GM12878 (cell line): ENCODE results near the gene AP1B1. TPM values are rescaled to one million over a fixed set of nuclear protein-coding genes. Genes with fewer than 3 reads are reported as not detected.

Source experiments
- ATAC-seq: fragments of 200-7000 bp; cut with Tn5 transposase; 3 replicates; pipeline ENCODE4 v1.9.1; 2020; ENCODE audit warnings: mild to moderate bottlenecking, moderate library complexity
- BruUV-seq: library from RNA; stranded (reverse); fragments of 400-500 nt; replicated peaks from 2 replicates; lab custom pipeline; 2021; lab: Mats Ljungman, UMichigan
- CTCF ChIA-PET: fragments of 300-600 bp; sonication (Branson Sonifier 250); formaldehyde crosslinking; extraction: SDS; loops from one replicate; lab custom pipeline; 2021; ENCODE audit warnings: inconsistent platforms; lab: Yijun Ruan, JAX
- POLR2A ChIA-PET: fragments of 350-600 bp; formaldehyde crosslinking; extraction: SDS; loops from one replicate; lab custom pipeline; 2021; ENCODE audit warnings: inconsistent platforms; lab: Charles Lee
- RAD21 ChIA-PET: fragments of 300-600 bp; sonication (Branson Sonifier 250); formaldehyde crosslinking; loops from one replicate; lab custom pipeline; 2023; ENCODE audit warnings: antibody characterized with exemption; ENCODE audit not compliant: unreplicated experiment; lab: Charles Lee
- SMC1A ChIA-PET: fragments of 300-600 bp; sonication (Branson Sonifier 250); formaldehyde crosslinking; loops from one replicate; lab custom pipeline; 2023; ENCODE audit not compliant: unreplicated experiment, uncharacterized antibody; lab: Charles Lee
- DNase-seq: peaks from one replicate; pipeline ENCODE4 v3.0.0-alpha.2; 2011; ENCODE audit warnings: low read depth, low spot score
- FAIRE-seq: peaks from 3 replicates; lab custom pipeline; 2011; peaks lifted over from hg19 to GRCh38; lab: Jason Lieb, UNC
- H2AFZ ChIP-seq: 2 replicates; pipeline ENCODE4 v1.6.0; 2011; ENCODE audit warnings: low read depth, low read length, control low read depth; ENCODE audit not compliant: control insufficient read depth
- H3K27ac ChIP-seq: 2 replicates; pipeline ENCODE4 v1.5.1; 2011; ENCODE audit warnings: control low read depth; ENCODE audit not compliant: control insufficient read depth, insufficient read depth
- H3K27me3 ChIP-seq, 2 experiments: replicated peaks in 1 of 2; 2 replicates each; pipeline versions ENCODE4 v1.6.0 to v1.6.1; 2011; ENCODE audit warnings: low read length in 1 of 2; ENCODE audit not compliant: control insufficient read depth in 2 of 2, insufficient read depth in 2 of 2
- H3K36me3 ChIP-seq, 2 experiments: 2 replicates each; pipeline ENCODE4 v1.5.1; 2011; ENCODE audit warnings: low read length in 1 of 2; ENCODE audit not compliant: control insufficient read depth in 2 of 2, insufficient read depth in 2 of 2
- H3K4me1 ChIP-seq: 2 replicates; pipeline ENCODE4 v1.6.1; 2011; ENCODE audit warnings: mild to moderate bottlenecking, low read length, moderate library complexity, mixed read lengths; ENCODE audit not compliant: control insufficient read depth, insufficient read depth
- H3K4me2 ChIP-seq: 2 replicates; pipeline ENCODE4 v1.6.0; 2011; ENCODE audit warnings: control low read depth; ENCODE audit not compliant: control insufficient read depth, insufficient read depth
- H3K4me3 ChIP-seq: fragments of 200-600 bp; sonication (generic); 2 replicates; pipeline ENCODE4 v1.5.1; 2016
- H3K79me2 ChIP-seq: 2 replicates; pipeline ENCODE4 v1.6.0; 2011; ENCODE audit warnings: low read length; ENCODE audit not compliant: control insufficient read depth, insufficient read depth
- H3K9ac ChIP-seq: 2 replicates; pipeline ENCODE4 v1.8.0; 2011; ENCODE audit warnings: low read length, control low read depth, mixed read lengths; ENCODE audit not compliant: control insufficient read depth, insufficient read depth
- H3K9me3 ChIP-seq: replicated peaks from 3 replicates; pipeline ENCODE4 v1.5.1; 2011; ENCODE audit warnings: mild to moderate bottlenecking, low read length; ENCODE audit not compliant: control insufficient read depth, insufficient read depth
- H4K20me1 ChIP-seq: 2 replicates; pipeline ENCODE4 v1.6.0; 2011; ENCODE audit not compliant: control insufficient read depth, insufficient read depth
- HCFC1 ChIP-seq: fragments of 150-350 bp; IDR thresholded peaks from 2 replicates; pipeline ENCODE4 v1.6.1; 2014; ENCODE audit warnings: low read length
- IRF5 ChIP-seq: fragments of 450-650 bp; IDR thresholded peaks from 2 replicates; pipeline ENCODE4 v1.6.1; 2017; ENCODE audit warnings: borderline replicate concordance
- KLF5 ChIP-seq: fragments of 450-650 bp; IDR thresholded peaks from 2 replicates; pipeline ENCODE4 v1.6.1; 2014; ENCODE audit warnings: mild to moderate bottlenecking; ENCODE audit not compliant: partially characterized antibody
- MEF2A ChIP-seq: IDR thresholded peaks from 2 replicates; pipeline ENCODE4 v1.6.1; 2011; ENCODE audit warnings: low read depth, mild to moderate bottlenecking, low read length, moderate library complexity; ENCODE audit not compliant: insufficient read depth
- MEF2B ChIP-seq: fragments of 450-650 bp; IDR thresholded peaks from 2 replicates; pipeline ENCODE4 v1.6.1; 2018; ENCODE audit warnings: mild to moderate bottlenecking, moderate library complexity; ENCODE audit not compliant: partially characterized antibody, poor library complexity, severe bottlenecking
- PAX8 ChIP-seq: fragments of 450-650 bp; IDR thresholded peaks from 2 replicates; pipeline ENCODE4 v1.6.1; 2017; ENCODE audit warnings: mild to moderate bottlenecking, moderate library complexity
- SMARCA5 ChIP-seq: fragments of 450-650 bp; IDR thresholded peaks from 2 replicates; pipeline ENCODE4 v1.6.1; 2017; ENCODE audit warnings: mild to moderate bottlenecking
- TCF3 ChIP-seq: IDR thresholded peaks from 2 replicates; pipeline ENCODE4 v1.6.1; 2012; ENCODE audit warnings: low read depth, mild to moderate bottlenecking, low read length, borderline replicate concordance; ENCODE audit not compliant: insufficient read depth
- USF2 ChIP-seq: IDR thresholded peaks from 2 replicates; pipeline ENCODE4 v1.6.1; 2011; ENCODE audit warnings: low read depth, low read length, improper control_type of control experiment, borderline replicate concordance
- ZNF384 ChIP-seq: IDR thresholded peaks from 2 replicates; pipeline ENCODE4 v1.6.1; 2012; ENCODE audit warnings: low read depth, mild to moderate bottlenecking, low read length, improper control_type of control experiment, borderline replicate concordance
- ZSCAN29 ChIP-seq: fragments of 450-650 bp; IDR thresholded peaks from 2 replicates; pipeline ENCODE4 v1.6.1; 2017; ENCODE audit warnings: mild to moderate bottlenecking, moderate library complexity
- WGBS: methylation state at CpG from one replicate; pipeline ENCODE4 v1.1.6; 2016; ENCODE audit warnings: low lambda C conversion rate; ENCODE audit not compliant: insufficient replicate concordance, insufficient coverage; ENCODE audit errors: missing lambda C conversion rate; 5-methylcytosine and 5-hydroxymethylcytosine counted together
- in situ Hi-C: fragments of 300-500 bp; cut with MboI; formaldehyde crosslinking; loops from 9 replicates; pipeline ENCODE4 v1.14.3; 2018; ENCODE audit warnings: mixed read lengths
- intact Hi-C: fragments of 100-400 bp; cut with micrococcal nuclease; formaldehyde crosslinking; loops from one replicate; pipeline ENCODE4 v1.14.2; 2022; ENCODE audit not compliant: unreplicated experiment
- polyA plus RNA-seq, 11 experiments: library from polyadenylated mRNA; depleted of rRNA in 4 of 11; unstranded in 6 of 11; stranded (reverse) in 5 of 11; fragments of >200 nt; fragmentation: Nextera tagmentation in 4 of 11; fragmentation: Illumina TruSeq in 1 of 11; extraction: Ambion mirVana in 4 of 11; extraction: Trizol in 1 of 11; gene quantifications; 1 replicate in 1 of 11; 2 replicates in 10 of 11; pipeline versions ENCODE4 v1.2.1 to v1.2.3, GENCODE V29; 2011 to 2016; ENCODE audit warnings: inconsistent platforms in 2 of 11, missing spikeins in 2 of 11, low read depth in 1 of 11
- total RNA-seq, 4 experiments: library from RNA; depleted of rRNA in 3 of 4; stranded (reverse); fragments of >200 nt in 3 of 4; fragmentation: Illumina TruSeq in 1 of 4; extraction: Trizol in 1 of 4; gene quantifications; 2 replicates each; pipeline versions ENCODE4 v1.2.1 to v1.2.3, GENCODE V29; 2013 to 2021
- TF ChIP-seq, protein P1 (sequence below): fragments of 450-650 bp; IDR thresholded peaks from 2 replicates; pipeline ENCODE4 v1.6.1; 2018; ENCODE audit warnings: mild to moderate bottlenecking, low read depth, moderate library complexity; ENCODE audit not compliant: partially characterized antibody

The AP1B1 gene
- total and polyA plus RNA-seq, 10 of the 15 experiments (the other 5 are each of a cell fraction or from before 2014, with no cell fraction given) = 2.1 to 98.6 (median 57.8) TPM

DNA sequence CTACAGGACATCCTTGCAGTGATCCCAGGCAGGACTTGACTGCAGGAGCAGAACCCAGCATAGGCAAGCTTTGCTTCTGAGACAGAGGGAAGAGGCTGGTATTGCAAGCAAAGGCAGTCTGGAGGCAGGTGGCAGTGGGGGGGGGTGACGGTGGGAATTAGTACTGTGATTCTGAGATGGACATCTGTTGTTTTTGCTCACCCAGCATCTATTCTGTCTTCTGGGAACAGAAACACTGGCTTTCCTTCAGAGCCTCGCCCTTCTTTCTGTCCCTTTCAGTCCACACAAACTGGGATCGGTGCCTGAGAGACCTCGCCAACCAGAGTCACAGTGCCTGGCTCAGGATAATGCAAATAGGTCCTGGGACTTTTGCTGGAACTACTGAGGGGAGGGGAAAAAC is 41.7 kb downstream of the AP1B1 start:
- in situ Hi-C loops (no loop called here), intact Hi-C loops (no loop called here)
- FAIRE-seq (no peak), ATAC-seq (no peak), DNase-seq (no peak)
- no peaks in the 10 kb centered on the region for H3K9me3 ChIP-seq
- H3K79me2 ChIP-seq = no peaks in the 10 kb centered on the region
- H3K4me3 ChIP-seq = no peak overlapping the region
- WGBS = 81% methylated on average over 4 of the region's 4 CpGs
- no TSS peak for BruUV-seq
- TF ChIP-seq PAX8 (no peak), TCF3 (no peak), ZSCAN29 (no peak), MEF2B (no peak), IRF5 (no peak), KLF5 (no peak), HCFC1 (no peak)
- peaks cover 32 to 46% of the 10 kb centered on the region in 2 experiments for H3K36me3 ChIP-seq
- no peaks in the 10 kb centered on the region; the same call in 1 of the 2 replicates for H4K20me1 ChIP-seq
- H3K9ac ChIP-seq = no peak overlapping the region
- no peaks in the 10 kb centered on the region for H3K27me3 ChIP-seq
- ChIA-PET SMC1A (no interaction called here), RAD21 (no interaction called here), POLR2A (no interaction called here), CTCF (no interaction called here)
- no peak overlapping the region for H2AFZ ChIP-seq
- no peaks in the 10 kb centered on the region for H3K4me1 ChIP-seq
- H3K4me2 ChIP-seq = no peak overlapping the region
- no peak overlapping the region for H3K27ac ChIP-seq

GRCh38 chr22:29345932-29346331 is 42.4 kb downstream of the AP1B1 start:
- RAD21 ChIA-PET = no interaction called here
- BruUV-seq = no TSS peak
- no peak for TF ChIP-seq SMARCA5
- TF ChIP-seq MEF2A = no peak
- TF ChIP-seq ZNF384 = no peak
- no peak for TF ChIP-seq MEF2B
- TF ChIP-seq, protein P1, sequence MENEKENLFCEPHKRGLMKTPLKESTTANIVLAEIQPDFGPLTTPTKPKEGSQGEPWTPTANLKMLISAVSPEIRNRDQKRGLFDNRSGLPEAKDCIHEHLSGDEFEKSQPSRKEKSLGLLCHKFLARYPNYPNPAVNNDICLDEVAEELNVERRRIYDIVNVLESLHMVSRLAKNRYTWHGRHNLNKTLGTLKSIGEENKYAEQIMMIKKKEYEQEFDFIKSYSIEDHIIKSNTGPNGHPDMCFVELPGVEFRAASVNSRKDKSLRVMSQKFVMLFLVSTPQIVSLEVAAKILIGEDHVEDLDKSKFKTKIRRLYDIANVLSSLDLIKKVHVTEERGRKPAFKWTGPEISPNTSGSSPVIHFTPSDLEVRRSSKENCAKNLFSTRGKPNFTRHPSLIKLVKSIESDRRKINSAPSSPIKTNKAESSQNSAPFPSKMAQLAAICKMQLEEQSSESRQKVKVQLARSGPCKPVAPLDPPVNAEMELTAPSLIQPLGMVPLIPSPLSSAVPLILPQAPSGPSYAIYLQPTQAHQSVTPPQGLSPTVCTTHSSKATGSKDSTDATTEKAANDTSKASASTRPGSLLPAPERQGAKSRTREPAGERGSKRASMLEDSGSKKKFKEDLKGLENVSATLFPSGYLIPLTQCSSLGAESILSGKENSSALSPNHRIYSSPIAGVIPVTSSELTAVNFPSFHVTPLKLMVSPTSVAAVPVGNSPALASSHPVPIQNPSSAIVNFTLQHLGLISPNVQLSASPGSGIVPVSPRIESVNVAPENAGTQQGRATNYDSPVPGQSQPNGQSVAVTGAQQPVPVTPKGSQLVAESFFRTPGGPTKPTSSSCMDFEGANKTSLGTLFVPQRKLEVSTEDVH = no peak
- TF ChIP-seq USF2 = no peak

More at GRCh38 chr22:29345932-29346331, 42.4 kb downstream of the AP1B1 start:
- no peaks in the 10 kb centered on the region for H3K9me3 ChIP-seq
- no peaks in the 10 kb centered on the region for H3K27me3 ChIP-seq
- ChIA-PET SMC1A (interaction anchor here (0.7 kb wide), 1 partner anchor 178 kb away, joined by 3 read pairs; no protein-coding TSS in a partner anchor), POLR2A (no interaction called here), CTCF (no interaction called here)
- no peaks in the 10 kb centered on the region for H3K4me1 ChIP-seq
- H3K4me3 ChIP-seq = no peak overlapping the region
- H3K27ac ChIP-seq = no peak overlapping the region
- ATAC-seq (no peak), DNase-seq (no peak), FAIRE-seq (no peak)
- H3K36me3 ChIP-seq = peaks cover 32 to 48% of the 10 kb centered on the region in 2 experiments
- no peak overlapping the region for H3K4me2 ChIP-seq
- in situ Hi-C loops (no loop called here), intact Hi-C loops (no loop called here)
- H3K9ac ChIP-seq = no peak overlapping the region
- H3K79me2 ChIP-seq = no peaks in the 10 kb centered on the region
- no peak overlapping the region for H2AFZ ChIP-seq
- no peaks in the 10 kb centered on the region; the same call in 1 of the 2 replicates for H4K20me1 ChIP-seq
